Measurements from ENCODE around the gene ZNF311. TPM values are rescaled to one million over a fixed set of nuclear protein-coding genes. Genes with fewer than 3 reads are reported as not detected.
A peak's percentile ranks its signal among the peaks of the same experiment; 100 is the strongest.

ZNF311 gene
- total and polyA plus RNA-seq, 2 of the 13 experiments (the other 11 are each of a cell fraction or from before 2014, with no cell fraction given), result not detected

DNA sequence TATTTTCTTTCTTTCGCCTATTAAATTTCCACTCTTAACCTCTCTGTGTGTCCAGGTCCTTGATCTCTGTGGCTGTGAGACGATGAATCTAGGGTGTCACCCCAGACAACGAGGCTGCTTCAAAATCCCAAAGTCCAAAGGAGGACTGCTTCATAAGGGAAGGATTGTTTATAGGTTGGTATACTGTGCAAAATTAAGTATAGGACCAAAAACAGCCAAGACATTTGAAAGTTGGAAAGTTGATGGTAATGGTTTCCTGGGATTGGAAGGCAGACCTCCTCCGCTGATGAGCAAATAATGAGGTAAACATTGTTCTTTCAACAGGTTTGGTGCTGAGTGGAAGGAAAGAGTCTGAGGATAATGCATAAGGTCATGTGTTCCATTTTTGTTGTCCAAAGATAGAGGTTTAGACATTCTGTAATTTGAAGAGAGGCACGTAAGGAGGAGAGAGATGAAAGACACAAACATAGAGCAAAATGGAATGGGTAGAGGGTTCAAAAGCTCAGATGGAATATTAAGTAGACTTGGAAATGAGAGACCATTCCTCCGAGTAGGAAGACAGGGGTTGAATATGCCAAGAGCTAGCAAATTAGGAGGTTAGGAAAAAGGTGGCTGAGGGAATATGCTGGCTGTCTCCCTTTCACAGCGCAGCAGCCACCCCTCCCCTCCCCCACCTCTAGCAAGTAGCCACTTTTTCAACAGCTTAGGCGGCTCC lies 24.8 kb downstream of the ZNF311 start (continued):
- no peak for TF ChIP-seq TCF12 (IDR thresholded peaks at IDR 0.05)
- no peak for TF ChIP-seq TCF12 (CRISPR knock-in tag; IDR thresholded peaks at IDR 0.05)
- TF ChIP-seq MLLT10 (CRISPR knock-in tag; IDR thresholded peaks at IDR 0.05), result no peak
- TF ChIP-seq KAT8 (CRISPR knock-in tag; IDR thresholded peaks at IDR 0.05), result no peak
- peak; percentile 77; the same call in 1 of the 2 replicates for TF ChIP-seq ZNF350 (CRISPR knock-in tag; IDR thresholded peaks at IDR 0.05; ENCODE audit: borderline replicate concordance, low read depth)
- no peak for TF ChIP-seq ZNF224 (CRISPR knock-in tag; IDR thresholded peaks at IDR 0.05)
- TF ChIP-seq AGO2 (optimal IDR thresholded peaks at IDR 0.05; ENCODE audit: low read depth, low read length), result no peak
- TF ChIP-seq ZNF30 (CRISPR knock-in tag; IDR thresholded peaks at IDR 0.05), result no peak
- no peak for TF ChIP-seq FLYWCH1 (CRISPR knock-in tag; IDR thresholded peaks at IDR 0.05)
- TF ChIP-seq, protein P1, sequence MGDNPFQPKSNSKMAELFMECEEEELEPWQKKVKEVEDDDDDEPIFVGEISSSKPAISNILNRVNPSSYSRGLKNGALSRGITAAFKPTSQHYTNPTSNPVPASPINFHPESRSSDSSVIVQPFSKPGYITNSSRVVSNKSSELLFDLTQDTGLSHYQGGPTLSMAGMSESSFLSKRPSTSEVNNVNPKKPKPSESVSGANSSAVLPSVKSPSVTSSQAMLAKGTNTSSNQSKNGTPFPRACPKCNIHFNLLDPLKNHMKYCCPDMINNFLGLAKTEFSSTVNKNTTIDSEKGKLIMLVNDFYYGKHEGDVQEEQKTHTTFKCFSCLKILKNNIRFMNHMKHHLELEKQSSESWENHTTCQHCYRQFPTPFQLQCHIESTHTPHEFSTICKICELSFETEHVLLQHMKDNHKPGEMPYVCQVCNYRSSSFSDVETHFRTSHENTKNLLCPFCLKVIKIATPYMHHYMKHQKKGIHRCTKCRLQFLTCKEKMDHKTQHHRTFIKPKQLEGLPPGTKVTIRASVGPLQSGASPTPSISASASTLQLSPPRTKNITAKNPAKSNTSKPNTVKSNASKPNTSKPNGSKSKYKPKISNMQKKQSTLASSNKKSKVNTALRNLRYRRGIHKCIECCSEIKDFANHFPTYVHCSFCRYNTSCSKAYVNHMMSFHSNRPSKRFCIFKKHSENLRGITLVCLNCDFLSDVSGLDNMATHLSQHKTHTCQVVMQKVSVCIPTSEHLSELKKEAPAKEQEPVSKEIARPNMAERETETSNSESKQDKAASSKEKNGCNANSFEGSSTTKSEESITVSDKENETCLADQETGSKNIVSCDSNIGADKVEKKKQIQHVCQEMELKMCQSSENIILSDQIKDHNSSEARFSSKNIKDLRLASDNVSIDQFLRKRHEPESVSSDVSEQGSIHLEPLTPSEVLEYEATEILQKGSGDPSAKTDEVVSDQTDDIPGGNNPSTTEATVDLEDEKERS (CRISPR knock-in tag; IDR thresholded peaks at IDR 0.05), result no peak
- no peak for TF ChIP-seq ATAD3A (CRISPR knock-in tag; IDR thresholded peaks at IDR 0.05)
- no peak for TF ChIP-seq ERF (CRISPR knock-in tag; IDR thresholded peaks at IDR 0.05)
- TF ChIP-seq, protein P2, sequence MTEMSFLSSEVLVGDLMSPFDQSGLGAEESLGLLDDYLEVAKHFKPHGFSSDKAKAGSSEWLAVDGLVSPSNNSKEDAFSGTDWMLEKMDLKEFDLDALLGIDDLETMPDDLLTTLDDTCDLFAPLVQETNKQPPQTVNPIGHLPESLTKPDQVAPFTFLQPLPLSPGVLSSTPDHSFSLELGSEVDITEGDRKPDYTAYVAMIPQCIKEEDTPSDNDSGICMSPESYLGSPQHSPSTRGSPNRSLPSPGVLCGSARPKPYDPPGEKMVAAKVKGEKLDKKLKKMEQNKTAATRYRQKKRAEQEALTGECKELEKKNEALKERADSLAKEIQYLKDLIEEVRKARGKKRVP (CRISPR knock-in tag; IDR thresholded peaks at IDR 0.05), result no peak
- no peak for TF ChIP-seq CBX1 (IDR thresholded peaks at IDR 0.05; ENCODE audit: low read depth)
- TF ChIP-seq ZNF552 (CRISPR knock-in tag; IDR thresholded peaks at IDR 0.05; ENCODE audit: borderline replicate concordance), result no peak
- TF ChIP-seq PAX8 (CRISPR knock-in tag; IDR thresholded peaks at IDR 0.05; ENCODE audit: borderline replicate concordance), result no peak
- TF ChIP-seq ZNF292 (CRISPR knock-in tag; IDR thresholded peaks at IDR 0.05; ENCODE audit: borderline replicate concordance, low read depth), result 0 out of 2 replicates have a peak, but pooled peaks have one; percentile 28
- TF ChIP-seq, protein P3, sequence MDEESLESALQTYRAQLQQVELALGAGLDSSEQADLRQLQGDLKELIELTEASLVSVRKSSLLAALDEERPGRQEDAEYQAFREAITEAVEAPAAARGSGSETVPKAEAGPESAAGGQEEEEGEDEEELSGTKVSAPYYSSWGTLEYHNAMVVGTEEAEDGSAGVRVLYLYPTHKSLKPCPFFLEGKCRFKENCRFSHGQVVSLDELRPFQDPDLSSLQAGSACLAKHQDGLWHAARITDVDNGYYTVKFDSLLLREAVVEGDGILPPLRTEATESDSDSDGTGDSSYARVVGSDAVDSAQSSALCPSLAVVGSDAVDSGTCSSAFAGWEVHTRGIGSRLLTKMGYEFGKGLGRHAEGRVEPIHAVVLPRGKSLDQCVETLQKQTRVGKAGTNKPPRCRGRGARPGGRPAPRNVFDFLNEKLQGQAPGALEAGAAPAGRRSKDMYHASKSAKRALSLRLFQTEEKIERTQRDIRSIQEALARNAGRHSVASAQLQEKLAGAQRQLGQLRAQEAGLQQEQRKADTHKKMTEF (CRISPR knock-in tag; IDR thresholded peaks at IDR 0.05), result no peak
- TF ChIP-seq FOXJ3 (CRISPR knock-in tag; IDR thresholded peaks at IDR 0.05; ENCODE audit: borderline replicate concordance), result no peak
- no peak for TF ChIP-seq CHCHD3 (CRISPR knock-in tag; IDR thresholded peaks at IDR 0.05)
- no peak for TF ChIP-seq CCAR2 (optimal IDR thresholded peaks at IDR 0.05; ENCODE audit: low read depth, low read length)
- TF ChIP-seq, protein P4, sequence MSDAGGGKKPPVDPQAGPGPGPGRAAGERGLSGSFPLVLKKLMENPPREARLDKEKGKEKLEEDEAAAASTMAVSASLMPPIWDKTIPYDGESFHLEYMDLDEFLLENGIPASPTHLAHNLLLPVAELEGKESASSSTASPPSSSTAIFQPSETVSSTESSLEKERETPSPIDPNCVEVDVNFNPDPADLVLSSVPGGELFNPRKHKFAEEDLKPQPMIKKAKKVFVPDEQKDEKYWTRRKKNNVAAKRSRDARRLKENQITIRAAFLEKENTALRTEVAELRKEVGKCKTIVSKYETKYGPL (CRISPR knock-in tag; IDR thresholded peaks at IDR 0.05), result no peak
- no peak for TF ChIP-seq ZKSCAN8 (CRISPR knock-in tag; IDR thresholded peaks at IDR 0.05; ENCODE audit: borderline replicate concordance)
- no peak for TF ChIP-seq SRY (CRISPR knock-in tag; IDR thresholded peaks at IDR 0.05)
- TF ChIP-seq KLF16 (CRISPR knock-in tag; IDR thresholded peaks at IDR 0.05), result peak in 1 of 2 experiments; percentile 17; a peak in 1 of 4 replicates
- no peak for TF ChIP-seq GPN1 (CRISPR knock-in tag; IDR thresholded peaks at IDR 0.05; ENCODE audit: borderline replicate concordance)
